ENCODE data around the gene RPS27L. TPM values are rescaled to one million over a fixed set of nuclear protein-coding genes. Genes with fewer than 3 reads are reported as not detected.
A peak's percentile ranks its signal among the peaks of the same experiment; 100 is the strongest.

RPS27L gene
- total and polyA plus RNA-seq, 4 donors = 9.8 to 184 (median 40.7) TPM

GRCh38 chr15:63109920-63110319 is 47.4 kb downstream of the RPS27L start:
- no peaks in the 10 kb centered on the region for H3K9me3 ChIP-seq (ENCODE audit: control insufficient read depth in 4 of 4, low read length in 3 of 4)
- 93% methylated on average over 2 of the region's 2 CpGs for WGBS
- H3K4me3 ChIP-seq (ENCODE audit: low read depth in 1 of 3, low read length in 3 of 3) = no peak overlapping the region
- H3K4me1 ChIP-seq (ENCODE audit: control insufficient read depth in 4 of 4, insufficient read depth in 4 of 4, low read length in 3 of 4) = peaks cover 6 to 27% (median 20%) of the 10 kb centered on the region in 4 donors
- no peak overlapping the region for H3K27ac ChIP-seq (ENCODE audit: low read depth in 1 of 2, low read length in 2 of 2)
- H3K27me3 ChIP-seq (ENCODE audit: control insufficient read depth in 4 of 4, insufficient read depth in 4 of 4, low read length in 3 of 4) = no peaks in the 10 kb centered on the region
- H3K36me3 ChIP-seq (ENCODE audit: control insufficient read depth in 4 of 4, insufficient read depth in 3 of 4, low read depth in 1 of 4, low read length in 3 of 4) = no peaks in the 10 kb centered on the region
- TF ChIP-seq GABPA (IDR thresholded peaks at IDR 0.05 in 1 of 2, conservative IDR thresholded peaks at IDR 0.05 in 1 of 2) (no peak), HNF4G (IDR thresholded peaks at IDR 0.05) (no peak), HNF4A (conservative IDR thresholded peaks at IDR 0.05) (no peak), EGR1 (IDR thresholded peaks at IDR 0.05; ENCODE audit: low read depth in 2 of 2) (no peak), RXRA (IDR thresholded peaks at IDR 0.05) (no peak)
- TF ChIP-seq, protein P1, sequence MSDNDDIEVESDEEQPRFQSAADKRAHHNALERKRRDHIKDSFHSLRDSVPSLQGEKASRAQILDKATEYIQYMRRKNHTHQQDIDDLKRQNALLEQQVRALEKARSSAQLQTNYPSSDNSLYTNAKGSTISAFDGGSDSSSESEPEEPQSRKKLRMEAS (IDR thresholded peaks at IDR 0.05) = no peak
- TF ChIP-seq, protein P2, sequence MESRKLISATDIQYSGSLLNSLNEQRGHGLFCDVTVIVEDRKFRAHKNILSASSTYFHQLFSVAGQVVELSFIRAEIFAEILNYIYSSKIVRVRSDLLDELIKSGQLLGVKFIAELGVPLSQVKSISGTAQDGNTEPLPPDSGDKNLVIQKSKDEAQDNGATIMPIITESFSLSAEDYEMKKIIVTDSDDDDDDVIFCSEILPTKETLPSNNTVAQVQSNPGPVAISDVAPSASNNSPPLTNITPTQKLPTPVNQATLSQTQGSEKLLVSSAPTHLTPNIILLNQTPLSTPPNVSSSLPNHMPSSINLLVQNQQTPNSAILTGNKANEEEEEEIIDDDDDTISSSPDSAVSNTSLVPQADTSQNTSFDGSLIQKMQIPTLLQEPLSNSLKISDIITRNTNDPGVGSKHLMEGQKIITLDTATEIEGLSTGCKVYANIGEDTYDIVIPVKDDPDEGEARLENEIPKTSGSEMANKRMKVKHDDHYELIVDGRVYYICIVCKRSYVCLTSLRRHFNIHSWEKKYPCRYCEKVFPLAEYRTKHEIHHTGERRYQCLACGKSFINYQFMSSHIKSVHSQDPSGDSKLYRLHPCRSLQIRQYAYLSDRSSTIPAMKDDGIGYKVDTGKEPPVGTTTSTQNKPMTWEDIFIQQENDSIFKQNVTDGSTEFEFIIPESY (IDR thresholded peaks at IDR 0.05) = no peak
- DNase-seq (ENCODE audit: low spot score) = no peak
- no peak overlapping the region for H3K9ac ChIP-seq (ENCODE audit: low read depth in 1 of 2, low read length in 2 of 2)

DNA sequence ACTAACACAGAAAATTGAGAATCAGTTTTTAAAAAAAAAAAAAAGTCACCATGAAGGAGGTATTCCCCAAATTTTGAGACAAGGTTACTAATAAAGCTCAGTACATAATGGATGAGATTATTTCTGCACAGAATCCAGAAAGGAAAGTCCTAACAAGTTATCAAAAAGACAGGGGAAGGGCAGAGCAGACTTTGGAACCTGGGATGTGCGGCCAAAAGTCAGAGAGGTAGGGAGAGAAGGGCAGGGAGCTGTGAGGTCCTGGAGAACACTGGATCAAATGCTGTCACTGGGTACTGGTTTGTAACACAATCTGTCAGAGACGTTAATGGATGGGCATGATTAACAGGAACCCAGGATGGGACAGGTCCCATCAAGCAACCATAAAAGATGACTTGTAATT is 47.8 kb downstream of the RPS27L start:
- no peaks in the 10 kb centered on the region for H3K36me3 ChIP-seq (ENCODE audit: control insufficient read depth in 4 of 4, insufficient read depth in 3 of 4, low read depth in 1 of 4, low read length in 3 of 4)
- TF ChIP-seq, protein P1 (IDR thresholded peaks at IDR 0.05) = no peak
- TF ChIP-seq RXRA (IDR thresholded peaks at IDR 0.05) = peak; percentile 45 to 50
- no peak for TF ChIP-seq FOXA2 (IDR thresholded peaks at IDR 0.05)
- peak; percentile 6 to 23 for TF ChIP-seq RAD21 (IDR thresholded peaks at IDR 0.05)
- peak; percentile 93 for TF ChIP-seq HNF4A (conservative IDR thresholded peaks at IDR 0.05)
- peak in 1 of 2 donors; percentile 39 for TF ChIP-seq JUND (IDR thresholded peaks at IDR 0.05)
- peak; percentile 72 for TF ChIP-seq SP1 (IDR thresholded peaks at IDR 0.05)
- TF ChIP-seq HNF4G (IDR thresholded peaks at IDR 0.05) = peak; percentile 85
- H3K4me1 ChIP-seq (ENCODE audit: control insufficient read depth in 4 of 4, insufficient read depth in 4 of 4, low read length in 3 of 4) = peaks cover 6 to 27% (median 20%) of the 10 kb centered on the region in 4 donors
- H3K9ac ChIP-seq (ENCODE audit: low read depth in 1 of 2, low read length in 2 of 2) = no peak overlapping the region
- no peaks in the 10 kb centered on the region for H3K27me3 ChIP-seq (ENCODE audit: control insufficient read depth in 4 of 4, insufficient read depth in 4 of 4, low read length in 3 of 4)
- no peaks in the 10 kb centered on the region for H3K9me3 ChIP-seq (ENCODE audit: control insufficient read depth in 4 of 4, low read length in 3 of 4)
- DNase-seq (ENCODE audit: low spot score) = no peak
- 39% methylated on average over 2 of the region's 2 CpGs for WGBS
- H3K27ac ChIP-seq (ENCODE audit: low read depth in 1 of 2, low read length in 2 of 2) = no peak overlapping the region
- H3K4me3 ChIP-seq (ENCODE audit: low read depth in 1 of 3, low read length in 3 of 3) = no peak overlapping the region

DNA sequence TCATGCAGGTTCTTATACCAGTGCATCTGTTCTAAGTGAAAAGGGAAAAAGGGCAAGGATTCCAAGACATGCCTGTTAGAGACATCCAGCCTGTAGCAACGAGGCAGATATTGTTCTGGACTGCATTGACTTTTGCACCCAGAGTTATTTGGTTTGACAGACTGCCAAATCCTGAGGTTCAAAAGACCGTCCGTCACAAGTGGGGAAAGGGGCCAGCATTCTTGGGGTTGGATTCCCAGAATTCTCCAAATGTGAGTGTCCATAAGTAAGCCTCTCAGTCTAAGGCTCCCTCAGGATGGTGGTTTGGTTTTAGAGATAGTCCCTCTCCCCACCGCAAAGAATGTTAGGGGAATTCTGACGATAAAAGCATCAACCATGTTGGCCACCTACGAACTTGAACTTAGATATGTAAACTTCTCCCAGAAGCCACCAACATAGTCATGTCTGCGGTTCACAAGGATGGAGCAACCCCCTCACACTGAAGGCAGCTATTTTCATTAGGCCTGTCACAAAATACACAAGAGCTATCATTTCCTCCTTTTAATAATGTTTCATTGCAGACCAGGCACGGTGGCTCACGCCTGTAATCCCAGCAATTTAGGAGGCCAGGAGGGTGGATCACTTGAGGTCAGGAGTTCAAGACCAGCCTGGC is 49.3 kb downstream of the RPS27L start:
- no peaks in the 10 kb centered on the region for H3K27me3 ChIP-seq (ENCODE audit: control insufficient read depth in 4 of 4, insufficient read depth in 4 of 4, low read length in 3 of 4)
- no peak for DNase-seq (ENCODE audit: low spot score)
- 27% methylated on average over 9 of the region's 9 CpGs for WGBS
- H3K9me3 ChIP-seq (ENCODE audit: control insufficient read depth in 4 of 4, low read length in 3 of 4) = no peaks in the 10 kb centered on the region
- peaks cover 6 to 27% (median 20%) of the 10 kb centered on the region in 4 donors for H3K4me1 ChIP-seq (ENCODE audit: control insufficient read depth in 4 of 4, insufficient read depth in 4 of 4, low read length in 3 of 4)
- H3K36me3 ChIP-seq (ENCODE audit: control insufficient read depth in 4 of 4, insufficient read depth in 3 of 4, low read depth in 1 of 4, low read length in 3 of 4) = no peaks in the 10 kb centered on the region
- H3K4me3 ChIP-seq (ENCODE audit: low read depth in 1 of 3, low read length in 3 of 3) = no peak overlapping the region
- H3K9ac ChIP-seq (ENCODE audit: low read depth in 1 of 2, low read length in 2 of 2) = no peak overlapping the region
- peak overlapping the region; percentile 66 to 69 for H3K27ac ChIP-seq (ENCODE audit: low read depth in 1 of 2, low read length in 2 of 2)
- TF ChIP-seq TAF1 (conservative IDR thresholded peaks at IDR 0.05) (no peak), JUND (IDR thresholded peaks at IDR 0.05) (peak; percentile 64 to 79), HNF4A (conservative IDR thresholded peaks at IDR 0.05) (peak; percentile 94 to 97), RAD21 (IDR thresholded peaks at IDR 0.05) (peak; percentile 46 to 55), NR2F2 (IDR thresholded peaks at IDR 0.05) (no peak), YY1 (IDR thresholded peaks at IDR 0.05) (peak; percentile 61), RXRA (IDR thresholded peaks at IDR 0.05) (peak; percentile 83), FOXA1 (IDR thresholded peaks at IDR 0.05) (peak; percentile 50)
- TF ChIP-seq, protein P1 (IDR thresholded peaks at IDR 0.05) = peak; percentile 56
- TF ChIP-seq, protein P3, sequence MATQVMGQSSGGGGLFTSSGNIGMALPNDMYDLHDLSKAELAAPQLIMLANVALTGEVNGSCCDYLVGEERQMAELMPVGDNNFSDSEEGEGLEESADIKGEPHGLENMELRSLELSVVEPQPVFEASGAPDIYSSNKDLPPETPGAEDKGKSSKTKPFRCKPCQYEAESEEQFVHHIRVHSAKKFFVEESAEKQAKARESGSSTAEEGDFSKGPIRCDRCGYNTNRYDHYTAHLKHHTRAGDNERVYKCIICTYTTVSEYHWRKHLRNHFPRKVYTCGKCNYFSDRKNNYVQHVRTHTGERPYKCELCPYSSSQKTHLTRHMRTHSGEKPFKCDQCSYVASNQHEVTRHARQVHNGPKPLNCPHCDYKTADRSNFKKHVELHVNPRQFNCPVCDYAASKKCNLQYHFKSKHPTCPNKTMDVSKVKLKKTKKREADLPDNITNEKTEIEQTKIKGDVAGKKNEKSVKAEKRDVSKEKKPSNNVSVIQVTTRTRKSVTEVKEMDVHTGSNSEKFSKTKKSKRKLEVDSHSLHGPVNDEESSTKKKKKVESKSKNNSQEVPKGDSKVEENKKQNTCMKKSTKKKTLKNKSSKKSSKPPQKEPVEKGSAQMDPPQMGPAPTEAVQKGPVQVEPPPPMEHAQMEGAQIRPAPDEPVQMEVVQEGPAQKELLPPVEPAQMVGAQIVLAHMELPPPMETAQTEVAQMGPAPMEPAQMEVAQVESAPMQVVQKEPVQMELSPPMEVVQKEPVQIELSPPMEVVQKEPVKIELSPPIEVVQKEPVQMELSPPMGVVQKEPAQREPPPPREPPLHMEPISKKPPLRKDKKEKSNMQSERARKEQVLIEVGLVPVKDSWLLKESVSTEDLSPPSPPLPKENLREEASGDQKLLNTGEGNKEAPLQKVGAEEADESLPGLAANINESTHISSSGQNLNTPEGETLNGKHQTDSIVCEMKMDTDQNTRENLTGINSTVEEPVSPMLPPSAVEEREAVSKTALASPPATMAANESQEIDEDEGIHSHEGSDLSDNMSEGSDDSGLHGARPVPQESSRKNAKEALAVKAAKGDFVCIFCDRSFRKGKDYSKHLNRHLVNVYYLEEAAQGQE (IDR thresholded peaks at IDR 0.05) = peak; percentile 57
- TF ChIP-seq, protein P2 (IDR thresholded peaks at IDR 0.05) = no peak
